ENCODE results near the gene PTP4A1.

GRCh38 chr6:63560801-63561287 lies 11.4 kb upstream of the PTP4A1 start:
- TF ChIP-seq EGR1 (IDR thresholded peaks at IDR 0.05; ENCODE audit: low read depth) = no peak
- no peak for TF ChIP-seq CTCF (IDR thresholded peaks at IDR 0.05 in 2 of 3, conservative IDR thresholded peaks at IDR 0.05 in 1 of 3; ENCODE audit: borderline replicate concordance in 1 of 3, insufficient read depth in 1 of 3, low read depth in 2 of 3, low read length in 2 of 3)
